Osteoblast (primary cell): Measurements from ENCODE around the gene GCDH. TPM values are rescaled to one million over a fixed set of nuclear protein-coding genes. Genes with fewer than 3 reads are reported as not detected.

ENCODE experiments used
- DNase-seq: peaks from one replicate; pipeline ENCODE4 v3.0.0; 2011; ENCODE audit warnings: low spot score, mixed read lengths; ENCODE audit not compliant: insufficient read length; ENCODE audit errors: missing footprints
- H2AFZ ChIP-seq: 2 replicates; pipeline ENCODE4 v1.6.0; 2011; ENCODE audit warnings: mild to moderate bottlenecking, low read length
- H3K27ac ChIP-seq: 2 replicates; pipeline ENCODE4 v1.5.1; 2011; ENCODE audit warnings: mild to moderate bottlenecking, low read depth, low read length, moderate library complexity
- H3K27me3 ChIP-seq: 2 replicates; pipeline ENCODE4 v1.6.0; 2012; ENCODE audit warnings: mild to moderate bottlenecking, control low read depth, inconsistent platforms, low read length, moderate library complexity; ENCODE audit not compliant: insufficient read depth
- H3K36me3 ChIP-seq: 2 replicates; pipeline ENCODE4 v1.5.1; 2011; ENCODE audit warnings: mild to moderate bottlenecking, low read length, control low read depth, moderate library complexity; ENCODE audit not compliant: insufficient read depth
- H3K4me1 ChIP-seq: 2 replicates; pipeline ENCODE4 v1.5.1; 2011; ENCODE audit warnings: mild to moderate bottlenecking, low read length, control low read depth, moderate library complexity; ENCODE audit not compliant: insufficient read depth
- H3K4me2 ChIP-seq: 2 replicates; pipeline ENCODE4 v1.6.0; 2011; ENCODE audit warnings: mild to moderate bottlenecking, low read length; ENCODE audit not compliant: insufficient read depth
- H3K4me3 ChIP-seq: fragments of 200-600 bp; sonication (generic); 3 replicates; pipeline ENCODE4 v1.5.1; 2012; ENCODE audit warnings: mild to moderate bottlenecking, low read length, inconsistent platforms; ENCODE audit not compliant: insufficient read depth
- H3K79me2 ChIP-seq: 2 replicates; pipeline ENCODE4 v1.6.0; 2012; ENCODE audit warnings: mild to moderate bottlenecking, low read length, control low read depth, inconsistent platforms; ENCODE audit not compliant: insufficient read depth
- H3K9me3 ChIP-seq: 2 replicates; pipeline ENCODE4 v1.5.1; 2011; ENCODE audit warnings: low read depth, low read length, control low read depth
- H4K20me1 ChIP-seq: 2 replicates; pipeline ENCODE4 v1.6.0; 2012; ENCODE audit warnings: mild to moderate bottlenecking, low read length, control low read depth; ENCODE audit not compliant: insufficient read depth
- CTCF ChIP-seq: IDR thresholded peaks from 2 replicates; pipeline ENCODE4 v1.5.1; 2011; ENCODE audit warnings: mild to moderate bottlenecking, low read depth, low read length, moderate library complexity; ENCODE audit errors: extremely low read depth
- total RNA-seq: library from RNA; depleted of rRNA; stranded (reverse); fragments of >200 nt; gene quantifications from 2 replicates; pipeline ENCODE4 v1.2.3, GENCODE V29; 2012

The GCDH gene
- total RNA-seq, 1 donor, result 31.1 TPM

GRCh38 chr19:12866416-12867119 is 24.4 kb upstream of the GCDH start:
- H3K4me2 ChIP-seq, result no peak overlapping the region
- no peaks in the 10 kb centered on the region for H3K27me3 ChIP-seq
- no peaks in the 10 kb centered on the region for H4K20me1 ChIP-seq
- H2AFZ ChIP-seq, result no peak overlapping the region
- peak; percentile 65 for DNase-seq
- H3K4me3 ChIP-seq, result no peak overlapping the region
- H3K79me2 ChIP-seq, result no peaks in the 10 kb centered on the region
- H3K27ac ChIP-seq, result no peak overlapping the region
- H3K9me3 ChIP-seq, result no peaks in the 10 kb centered on the region
- no peaks in the 10 kb centered on the region for H3K4me1 ChIP-seq
- H3K36me3 ChIP-seq, result no peaks in the 10 kb centered on the region
- no peak for TF ChIP-seq CTCF

- Histone ChIP-seq H3K79me2 (no peaks in the 10 kb centered on the region), H3K4me1 (no peaks in the 10 kb centered on the region), H3K27ac (no peak overlapping the region), H4K20me1 (no peaks in the 10 kb centered on the region), H3K27me3 (no peaks in the 10 kb centered on the region), H3K4me2 (peak overlapping the region; percentile 83), H2AFZ (peak overlapping the region; percentile 77), H3K36me3 (no peaks in the 10 kb centered on the region), H3K9me3 (no peaks in the 10 kb centered on the region), H3K4me3 (peak overlapping the region; percentile 65)
- peak; percentile 96 for DNase-seq
- no peak for TF ChIP-seq CTCF
Measured at GRCh38 chr19:12867120-12868099, 23.6 kb upstream of the GCDH start.

GRCh38 chr19:12868540-12869112 is 22.3 kb upstream of the GCDH start:
- no peak overlapping the region for H3K4me2 ChIP-seq
- no peaks in the 10 kb centered on the region for H3K27me3 ChIP-seq
- H2AFZ ChIP-seq, result no peak overlapping the region
- no peaks in the 10 kb centered on the region for H4K20me1 ChIP-seq
- H3K36me3 ChIP-seq, result no peaks in the 10 kb centered on the region
- H3K79me2 ChIP-seq, result no peaks in the 10 kb centered on the region
- TF ChIP-seq CTCF, result no peak
- no peak overlapping the region for H3K4me3 ChIP-seq
- peak; percentile 86 for DNase-seq
- no peaks in the 10 kb centered on the region for H3K4me1 ChIP-seq
- H3K9me3 ChIP-seq, result no peaks in the 10 kb centered on the region
- no peak overlapping the region for H3K27ac ChIP-seq
